B cell (primary cell): ENCODE results near the gene MEGF11. TPM values are rescaled to one million over a fixed set of nuclear protein-coding genes. Genes with fewer than 3 reads are reported as not detected.

ENCODE experiments used
- ATAC-seq: fragments of 200-7000 bp; cut with Tn5 transposase; one replicate; pipeline ENCODE4 v1.10.0; 2021; ENCODE audit warnings: low read depth, mild to moderate bottlenecking, moderate number of reproducible peaks, moderate library complexity
- CTCF ChIA-PET: fragments of 350-600 bp; sonication (Branson Sonifier 250); formaldehyde crosslinking; loops from one replicate; lab custom pipeline; 2021; ENCODE audit warnings: antibody characterized with exemption, inconsistent platforms; lab: Charles Lee
- POLR2A ChIA-PET: fragments of 350-600 bp; sonication (Branson Sonifier 250); formaldehyde crosslinking; loops from one replicate; lab custom pipeline; 2021; ENCODE audit warnings: antibody characterized with exemption; lab: Charles Lee
- DNase-seq: peaks from one replicate; pipeline ENCODE4 v3.0.0; 2013
- H2AFZ ChIP-seq: 2 replicates; pipeline ENCODE4 v1.6.1; 2012; ENCODE audit warnings: mild to moderate bottlenecking, low read depth, low read length; ENCODE audit not compliant: insufficient read depth, poor library complexity, severe bottlenecking
- H3K27ac ChIP-seq, 2 donors: 1 replicate in 1 of 2; 2 replicates in 1 of 2; pipeline ENCODE4 v1.5.1; 2012 to 2013; ENCODE audit warnings: low read length in 2 of 2, mild to moderate bottlenecking in 2 of 2, moderate library complexity in 1 of 2
- H3K27me3 ChIP-seq, 4 experiments: fragments of 200-600 bp in 1 of 4; sonication (generic) in 1 of 4; replicated peaks in 1 of 4; 1 replicate in 2 of 4; 2 replicates in 2 of 4; pipeline versions ENCODE4 v1.6.1 to v1.7.0; 2013 to 2016; ENCODE audit warnings: low read length in 3 of 4, mild to moderate bottlenecking in 2 of 4, mixed read lengths in 1 of 4, moderate library complexity in 1 of 4; ENCODE audit not compliant: insufficient read depth in 4 of 4, control insufficient read depth in 3 of 4; ENCODE audit errors: control extremely low read depth in 1 of 4
- H3K36me3 ChIP-seq, 2 experiments: replicated peaks in 1 of 2; 1 replicate in 1 of 2; 2 replicates in 1 of 2; pipeline versions ENCODE4 v1.6.1 to v1.7.1; 2013; ENCODE audit warnings: low read length in 1 of 2; ENCODE audit not compliant: insufficient read depth in 2 of 2, control insufficient read depth in 1 of 2; ENCODE audit errors: control extremely low read depth in 1 of 2, extremely low read depth in 1 of 2
- H3K4me1 ChIP-seq, 2 donors: fragments of 200-600 bp in 1 of 2; sonication (generic) in 1 of 2; 1 replicate in 1 of 2; 2 replicates in 1 of 2; pipeline versions ENCODE4 v1.5.1 to v1.6.1; 2013 to 2017; ENCODE audit warnings: low read length in 2 of 2; ENCODE audit not compliant: control insufficient read depth in 2 of 2, insufficient read depth in 2 of 2
- H3K4me2 ChIP-seq: replicated peaks from 2 replicates; pipeline ENCODE3; 2012; ENCODE audit warnings: mild to moderate bottlenecking, low read depth, low read length; ENCODE audit not compliant: poor library complexity, severe bottlenecking
- H3K4me3 ChIP-seq, 5 experiments: fragments of 200-600 bp in 1 of 5; sonication (generic) in 1 of 5; 1 replicate in 3 of 5; 2 replicates in 2 of 5; pipeline versions ENCODE4 v1.5.1 to v1.7.0; 2011 to 2016; ENCODE audit warnings: low read length in 4 of 5, mild to moderate bottlenecking in 4 of 5, low read depth in 2 of 5, control low read depth in 1 of 5, moderate library complexity in 1 of 5; ENCODE audit not compliant: insufficient read depth in 1 of 5; ENCODE audit errors: control extremely low read depth in 1 of 5, extremely low read depth in 1 of 5
- H3K79me2 ChIP-seq: fragments of 200-600 bp; sonication (generic); one replicate; pipeline ENCODE4 v1.6.0; 2016; ENCODE audit warnings: low read length; ENCODE audit not compliant: control insufficient read depth, insufficient read depth
- H3K9ac ChIP-seq: fragments of 200-600 bp; sonication (generic); 2 replicates; pipeline ENCODE4 v1.6.1; 2017; ENCODE audit warnings: mild to moderate bottlenecking, low read length, moderate library complexity
- H3K9me3 ChIP-seq, 3 donors: one replicate each; pipeline versions ENCODE4 v1.6.1 to v1.7.1; 2013; ENCODE audit warnings: low read length in 2 of 3; ENCODE audit not compliant: control insufficient read depth in 2 of 3, insufficient read depth in 1 of 3; ENCODE audit errors: control extremely low read depth in 1 of 3
- H4K20me1 ChIP-seq: 2 replicates; pipeline ENCODE4 v1.6.0; 2012; ENCODE audit warnings: mild to moderate bottlenecking, low read length; ENCODE audit not compliant: insufficient read depth, control insufficient read depth, poor library complexity, severe bottlenecking
- H3K27ac Mint-ChIP-seq: one replicate; pipeline ENCODE4 v1.8.0; 2021; ENCODE audit warnings: mixed read lengths
- H3K27me3 Mint-ChIP-seq: one replicate; pipeline ENCODE4 v1.8.0; 2021; ENCODE audit warnings: mixed read lengths
- H3K4me1 Mint-ChIP-seq: one replicate; pipeline ENCODE4 v1.8.0; 2021; ENCODE audit warnings: mixed read lengths
- H3K4me3 Mint-ChIP-seq: one replicate; pipeline ENCODE4 v1.8.0; 2021; ENCODE audit warnings: mixed read lengths
- H3K9me3 Mint-ChIP-seq: one replicate; pipeline ENCODE4 v1.8.0; 2022; ENCODE audit warnings: mixed read lengths; ENCODE audit not compliant: insufficient read depth
- CTCF ChIP-seq: fragments of 200-600 bp; IDR thresholded peaks from one replicate; pipeline ENCODE4 v1.8.0; 2022; ENCODE audit warnings: antibody characterized with exemption, mild to moderate bottlenecking
- EZH2 ChIP-seq: IDR thresholded peaks from 2 replicates; pipeline ENCODE4 v1.6.1; 2012; ENCODE audit warnings: borderline replicate concordance, low read depth, mild to moderate bottlenecking, moderate library complexity, low read length; ENCODE audit not compliant: insufficient read depth, poor library complexity, severe bottlenecking
- WGBS: methylation state at CpG from one replicate; pipeline ENCODE4 v1.1.5; 2013; ENCODE audit warnings: missing lambda C conversion rate; ENCODE audit not compliant: insufficient coverage; 5-methylcytosine and 5-hydroxymethylcytosine counted together
- intact Hi-C: fragments of 100-400 bp; cut with micrococcal nuclease; formaldehyde crosslinking; loops from one replicate; pipeline ENCODE4 v1.10.0; 2022
- polyA plus RNA-seq: library from polyadenylated mRNA; depleted of rRNA; stranded (reverse); fragments of >200 nt; gene quantifications from 2 replicates; pipeline ENCODE4 v1.2.3, GENCODE V29; 2012
- total RNA-seq, 2 donors: library from RNA; stranded (reverse); fragments of 120-200 nt in 1 of 2; gene quantifications; 1 replicate in 1 of 2; 2 replicates in 1 of 2; pipeline versions ENCODE4 v1.2.3 to v1.2.4, GENCODE V29; 2013 to 2022

Gene MEGF11
- total and polyA plus RNA-seq, 2 donors (not counting 1 experiment from before 2014, with no cell fraction given): 0.04 to 0.34 TPM

GRCh38 chr15:65914981-65915925, 338.3 kb downstream of the MEGF11 start:
- Histone ChIP-seq H3K4me3 (no peak overlapping the region), H3K27ac (peak overlapping the region in 1 of 2 donors; percentile 25), H3K9me3 (no peaks in the 10 kb centered on the region), H3K4me1 (peaks cover 53 to 54% of the 10 kb centered on the region in 2 donors), H3K79me2 (peaks cover 16% of the 10 kb centered on the region), H4K20me1 (peaks cover 5% of the 10 kb centered on the region), H3K27me3 (no peaks in the 10 kb centered on the region), H2AFZ (no peak overlapping the region), H3K4me2 (peak overlapping the region; percentile 65), H3K36me3 (peaks cover 0 to 3% of the 10 kb centered on the region in 2 experiments), H3K9ac (no peak overlapping the region)
- TF ChIP-seq EZH2 (no peak), CTCF (no peak)
- Mint-ChIP-seq H3K9me3 (no peaks in the 10 kb centered on the region), H3K4me1 (peaks cover 54% of the 10 kb centered on the region), H3K27ac (peak overlapping the region; percentile 8), H3K27me3 (no peaks in the 10 kb centered on the region), H3K4me3 (no peak overlapping the region)
- 60% methylated on average over 5 of the region's 8 CpGs for WGBS
- POLR2A ChIA-PET: interaction anchor here (0.6 kb wide), 1 partner anchor 102 kb away, joined by 3 read pairs; no protein-coding TSS in a partner anchor
- ATAC-seq: no peak
- intact Hi-C loops: loop anchor here (5.0 kb wide), 1 partner anchor 582 kb away; the partner anchor contains the start of gene SNAPC5
- peak; percentile 55 for DNase-seq
- CTCF ChIA-PET: interaction anchor here (1.0 kb wide), 1 partner anchor 53 kb away, joined by 3 read pairs; no protein-coding TSS in a partner anchor

GRCh38 chr15:65914386-65914785, 339.2 kb downstream of the MEGF11 start:
- WGBS: 100% methylated on average over 1 of the region's 4 CpGs
- H3K4me1 ChIP-seq: peaks cover 45% of the 10 kb centered on the region in 2 donors
- H3K9ac ChIP-seq: no peak overlapping the region
- POLR2A ChIA-PET: no interaction called here
- Mint-ChIP-seq H3K27ac (peak overlapping the region; percentile 7), H3K4me1 (peaks cover 48% of the 10 kb centered on the region), H3K9me3 (no peaks in the 10 kb centered on the region), H3K4me3 (no peak overlapping the region), H3K27me3 (no peaks in the 10 kb centered on the region)
- no peak for TF ChIP-seq CTCF
- no peak for TF ChIP-seq EZH2
- peaks cover 0 to 4% of the 10 kb centered on the region in 2 experiments for H3K36me3 ChIP-seq
- H3K79me2 ChIP-seq: peaks cover 16% of the 10 kb centered on the region
- CTCF ChIA-PET: interaction anchor here (1.0 kb wide), 1 partner anchor 52 kb away, joined by 3 read pairs; no protein-coding TSS in a partner anchor
- no peak overlapping the region for H3K4me3 ChIP-seq
- intact Hi-C loops: no loop called here
- H3K9me3 ChIP-seq: no peaks in the 10 kb centered on the region
- no peak for DNase-seq
- peaks cover 5% of the 10 kb centered on the region for H4K20me1 ChIP-seq
- H3K4me2 ChIP-seq: no peak overlapping the region
- no peak for ATAC-seq
- H3K27me3 ChIP-seq: no peaks in the 10 kb centered on the region
- no peak overlapping the region for H3K27ac ChIP-seq
- H2AFZ ChIP-seq: no peak overlapping the region
